VCaP (cell line): Measurements from ENCODE around the gene MFSD11.

Source experiments
- H3K27ac ChIP-seq: fragments of 450-650 bp; 2 replicates; pipeline ENCODE4 v1.5.1; 2017
- CTCF ChIP-seq: fragments of 450-650 bp; conservative IDR thresholded peaks from 2 replicates; pipeline ENCODE4 v1.5.1; 2017; ENCODE audit warnings: mild to moderate bottlenecking, moderate library complexity

The MFSD11 gene

GRCh38 chr17:76737676-76738467 is at the start of gene MFSD11:
TSS of gene MFSD11 (plus strand) at chr17:76738119. CDS start at chr17:76738353, 234 bp downstream.
- peak within 1 kb of the TSS; percentile 100 for H3K27ac ChIP-seq
- TF ChIP-seq CTCF = no peak

GRCh38 chr17:76688165-76688622 is 49.7 kb upstream of the MFSD11 start:
- H3K27ac ChIP-seq = no peak overlapping the region
- no peak for TF ChIP-seq CTCF

- no peak for TF ChIP-seq CTCF
- no peak overlapping the region for H3K27ac ChIP-seq
Measured at GRCh38 chr17:76689859-76690258, 48.1 kb upstream of the MFSD11 start.

- H3K27ac ChIP-seq = no peak overlapping the region
- no peak for TF ChIP-seq CTCF
Measured at GRCh38 chr17:76690596-76691280, 47.2 kb upstream of the MFSD11 start.

GRCh38 chr17:76691379-76692191 is 46.3 kb upstream of the MFSD11 start:
- no peak overlapping the region for H3K27ac ChIP-seq
- no peak for TF ChIP-seq CTCF

- no peak for TF ChIP-seq CTCF
- H3K27ac ChIP-seq = no peak overlapping the region
Measured at GRCh38 chr17:76695059-76695831, 42.7 kb upstream of the MFSD11 start.
